Measurements from ENCODE around the gene RPS27A. TPM values are rescaled to one million over a fixed set of nuclear protein-coding genes. Genes with fewer than 3 reads are reported as not detected.
A peak's percentile ranks its signal among the peaks of the same experiment; 100 is the strongest.
"Not testable (repeated sequence)": the region's sequence is repeated elsewhere in the genome, so short reads cannot be mapped to it uniquely, and the experiment has no call there.

The RPS27A gene
- total RNA-seq, 1 donor from 2014 or later: 953 TPM

DNA sequence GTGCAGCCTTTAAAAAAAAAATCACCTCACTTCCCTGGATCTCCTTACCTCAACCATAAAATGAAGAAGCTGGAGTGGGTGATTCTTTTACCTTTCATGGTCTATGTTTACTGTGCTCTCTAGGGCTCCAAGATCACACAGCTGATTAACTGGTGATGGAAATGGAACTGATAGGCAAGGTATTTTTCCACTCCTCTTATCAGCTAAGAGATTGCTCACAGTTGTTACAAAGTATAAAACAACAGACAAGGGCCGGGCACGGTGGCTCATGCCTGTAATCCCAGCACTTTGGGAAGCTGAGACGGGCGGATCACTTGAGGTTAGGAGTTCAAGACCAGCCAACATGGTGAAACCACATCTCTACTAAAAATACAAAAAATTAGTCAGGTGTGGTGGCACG is 14.5 kb downstream of the RPS27A start:
- H3K27ac Mint-ChIP-seq: no peak overlapping the region
- H3K9me3 Mint-ChIP-seq: no peaks in the 10 kb centered on the region
- intact Hi-C loops (cut with micrococcal nuclease): no loop called here

GRCh38 chr2:55252832-55253231 is 20.3 kb downstream of the RPS27A start:
- Mint-ChIP-seq H3K9me3 (no peaks in the 10 kb centered on the region), H3K27me3 (ENCODE audit: insufficient read depth) (no peaks in the 10 kb centered on the region), H3K27ac (no peak overlapping the region), H3K4me3 (no peak overlapping the region), H3K36me3 (ENCODE audit: low read depth) (peaks cover 18% of the 10 kb centered on the region), H3K4me1 (ENCODE audit: low read depth) (no peaks in the 10 kb centered on the region)
- intact Hi-C loops (cut with micrococcal nuclease): no loop called here
- DNase-seq (ENCODE audit: low spot score): no peak

More for the DNA sequence above, 14.5 kb downstream of the RPS27A start:
- no peak for DNase-seq (ENCODE audit: low spot score)
- Mint-ChIP-seq H3K4me3 (no peak overlapping the region), H3K36me3 (ENCODE audit: low read depth) (peaks cover 27% of the 10 kb centered on the region), H3K27me3 (ENCODE audit: insufficient read depth) (no peaks in the 10 kb centered on the region), H3K4me1 (ENCODE audit: low read depth) (no peaks in the 10 kb centered on the region)

- H3K27ac Mint-ChIP-seq; intact Hi-C loops (cut with micrococcal nuclease); DNase-seq (ENCODE audit: low spot score); H3K27me3 Mint-ChIP-seq (ENCODE audit: insufficient read depth); H3K4me1 Mint-ChIP-seq (ENCODE audit: low read depth); H3K4me3 Mint-ChIP-seq; H3K9me3 Mint-ChIP-seq: not testable (repeated sequence)
- H3K36me3 Mint-ChIP-seq (ENCODE audit: low read depth): peaks cover 10% of the 10 kb centered on the region
Observed at GRCh38 chr2:55259586-55259985, 27.1 kb downstream of the RPS27A start.

DNA sequence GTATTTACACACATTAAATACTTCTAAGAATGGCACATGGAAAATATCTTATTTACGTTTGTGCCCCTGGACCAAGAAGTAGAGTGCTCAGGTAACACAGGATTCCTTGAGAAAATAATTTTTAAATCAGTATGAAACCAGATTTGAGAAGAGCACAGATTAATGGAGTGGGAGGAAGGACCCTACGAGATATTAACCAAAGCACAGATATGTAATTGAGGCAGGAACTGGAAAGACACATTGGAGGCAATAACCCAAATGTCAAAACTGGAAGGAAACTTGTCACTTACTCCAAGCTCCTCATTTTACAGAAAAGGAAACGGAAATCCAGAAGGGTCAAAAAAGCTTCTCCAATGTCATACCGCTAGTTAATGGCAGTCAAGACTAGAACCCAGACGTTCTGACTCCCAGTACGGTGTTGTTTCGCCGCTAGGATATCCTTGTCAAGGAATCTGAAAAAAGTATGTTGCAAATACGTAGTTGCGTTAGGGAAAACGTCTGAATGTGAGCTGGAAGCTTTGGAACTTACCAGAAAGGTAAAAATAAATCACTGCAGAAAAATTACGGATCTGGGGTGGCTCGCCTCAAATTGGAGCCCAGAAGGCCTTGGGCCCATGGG is 35.9 kb downstream of the RPS27A start:
- intact Hi-C loops (cut with micrococcal nuclease): loop anchor here (2.0 kb wide), 2 partner anchors 46 to 252 kb away; no protein-coding TSS in a partner anchor
- H3K4me1 Mint-ChIP-seq (ENCODE audit: low read depth): peaks cover 14% of the 10 kb centered on the region
- H3K27ac Mint-ChIP-seq: peak overlapping the region; percentile 85
- no peak for DNase-seq (ENCODE audit: low spot score)
- no peaks in the 10 kb centered on the region for H3K9me3 Mint-ChIP-seq
- peak overlapping the region; percentile 93 for H3K4me3 Mint-ChIP-seq
- H3K27me3 Mint-ChIP-seq (ENCODE audit: insufficient read depth): no peaks in the 10 kb centered on the region
- peaks cover 4% of the 10 kb centered on the region for H3K36me3 Mint-ChIP-seq (ENCODE audit: low read depth)

DNA sequence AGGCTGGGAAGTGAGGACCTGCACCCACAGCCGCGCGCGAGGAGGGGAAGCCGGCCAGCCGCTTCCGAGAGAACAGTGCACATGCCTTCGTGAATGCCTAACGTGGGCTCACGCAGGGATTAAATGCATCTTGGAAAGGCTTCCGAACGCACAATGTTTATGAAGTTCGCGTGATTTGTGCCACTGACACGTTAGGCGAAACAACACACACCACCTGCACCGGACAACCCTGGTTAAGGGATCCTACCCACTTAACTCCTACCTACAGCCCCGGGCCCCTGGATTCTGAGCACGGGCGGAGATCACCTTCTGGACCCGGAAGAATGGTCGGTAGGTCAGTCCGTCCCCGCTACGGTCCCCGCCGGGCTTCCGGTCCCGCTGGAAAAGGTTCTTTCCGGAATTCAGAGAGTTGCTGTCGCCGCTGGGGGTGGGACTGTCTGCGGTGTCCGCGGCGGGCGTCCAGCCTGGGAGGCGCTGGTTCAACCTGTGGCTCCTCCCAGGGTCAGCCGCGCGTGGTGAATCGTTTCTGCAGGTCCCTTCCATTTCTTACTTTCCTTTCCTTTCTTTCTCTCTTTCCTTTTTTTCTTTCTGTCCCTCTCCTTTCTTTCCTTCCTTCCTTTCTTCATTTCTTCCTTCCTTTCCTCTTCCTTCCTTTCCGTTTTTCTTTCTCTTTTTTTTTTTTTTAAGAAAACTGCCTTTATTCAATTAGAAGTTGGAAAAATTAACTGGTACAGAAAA is 36.6 kb downstream of the RPS27A start, which contains the start of gene MTIF2:
Gene MTIF2 (minus strand): TSS at position 325 of the 738 bp plus-strand sequence. CDS start 5,373 bp downstream, outside the sequence.
- Mint-ChIP-seq H3K27ac (peak within 1 kb of the TSS; percentile 85), H3K9me3 (no peaks in the 10 kb centered on the region), H3K4me3 (peak within 1 kb of the TSS; percentile 93), H3K4me1 (ENCODE audit: low read depth) (peaks cover 14% of the 10 kb centered on the region), H3K36me3 (ENCODE audit: low read depth) (peaks cover 4% of the 10 kb centered on the region), H3K27me3 (ENCODE audit: insufficient read depth) (no peaks in the 10 kb centered on the region)
- intact Hi-C loops (cut with micrococcal nuclease): loop anchor here (1.0 to 2.0 kb wide), 9 partner anchors 13 to 348 kb away; partner anchors contain the start of genes CCDC88A, CLHC1, PPP4R3B and RPS27A
- DNase-seq (ENCODE audit: low spot score): peak; percentile 87

GRCh38 chr2:55269645-55269990 is 37.1 kb downstream of the RPS27A start:
- Mint-ChIP-seq H3K4me1 (ENCODE audit: low read depth) (peaks cover 14% of the 10 kb centered on the region), H3K27ac (peak overlapping the region; percentile 85), H3K4me3 (peak overlapping the region; percentile 93), H3K9me3 (no peaks in the 10 kb centered on the region), H3K27me3 (ENCODE audit: insufficient read depth) (no peaks in the 10 kb centered on the region), H3K36me3 (ENCODE audit: low read depth) (peaks cover 2% of the 10 kb centered on the region)
- intact Hi-C loops (cut with micrococcal nuclease): loop anchor here (1.0 to 2.0 kb wide), 9 partner anchors 13 to 348 kb away; partner anchors contain the start of genes CCDC88A, CLHC1, PPP4R3B and RPS27A
- DNase-seq (ENCODE audit: low spot score): no peak

GRCh38 chr2:55274346-55274745 is 41.9 kb downstream of the RPS27A start:
- H3K4me1 Mint-ChIP-seq (ENCODE audit: low read depth): peaks cover 14% of the 10 kb centered on the region
- H3K9me3 Mint-ChIP-seq; H3K4me3 Mint-ChIP-seq; H3K36me3 Mint-ChIP-seq (ENCODE audit: low read depth); DNase-seq (ENCODE audit: low spot score); H3K27ac Mint-ChIP-seq; H3K27me3 Mint-ChIP-seq (ENCODE audit: insufficient read depth); intact Hi-C loops (cut with micrococcal nuclease): not testable (repeated sequence)

GRCh38 chr2:55277310-55277709 is 44.8 kb downstream of the RPS27A start:
- H3K27me3 Mint-ChIP-seq (ENCODE audit: insufficient read depth): peaks cover 2% of the 10 kb centered on the region
- intact Hi-C loops (cut with micrococcal nuclease): no loop called here
- DNase-seq (ENCODE audit: low spot score): no peak
- no peaks in the 10 kb centered on the region for H3K9me3 Mint-ChIP-seq
- H3K36me3 Mint-ChIP-seq (ENCODE audit: low read depth): no peaks in the 10 kb centered on the region
- H3K4me3 Mint-ChIP-seq: no peak overlapping the region
- H3K4me1 Mint-ChIP-seq (ENCODE audit: low read depth): no peaks in the 10 kb centered on the region
- no peak overlapping the region for H3K27ac Mint-ChIP-seq

DNA sequence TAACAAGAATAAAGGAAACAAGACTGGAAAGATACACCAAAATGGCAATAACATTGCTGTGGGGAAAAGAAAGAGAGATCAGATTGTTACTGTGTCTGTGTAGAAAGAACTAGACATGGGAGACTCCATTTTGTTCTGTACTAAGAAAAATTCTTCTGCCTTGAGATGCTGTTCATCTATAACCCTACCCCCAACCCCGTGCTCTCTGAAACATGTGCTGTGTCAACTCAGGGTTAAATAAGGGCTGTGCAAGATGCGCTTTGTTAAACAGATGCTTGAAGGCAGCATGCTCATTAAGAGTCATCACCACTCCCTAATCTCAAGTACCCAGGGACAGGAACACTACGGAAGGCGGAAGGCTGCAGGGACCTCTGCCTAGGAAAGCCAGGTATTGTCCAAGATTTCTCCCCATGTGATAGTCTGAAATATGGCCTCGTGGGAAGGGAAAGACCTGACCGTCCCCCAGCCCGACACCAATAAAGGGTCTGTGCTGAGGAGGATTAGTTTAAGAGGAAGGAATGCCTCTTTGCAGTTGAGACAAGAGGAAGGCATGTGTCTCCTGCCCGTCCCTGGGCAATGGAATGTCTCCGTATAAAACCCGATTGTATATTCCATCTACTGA is 46.8 kb downstream of the RPS27A start:
- H3K27ac Mint-ChIP-seq; H3K4me3 Mint-ChIP-seq; intact Hi-C loops (cut with micrococcal nuclease); H3K27me3 Mint-ChIP-seq (ENCODE audit: insufficient read depth); H3K9me3 Mint-ChIP-seq; DNase-seq (ENCODE audit: low spot score); H3K36me3 Mint-ChIP-seq (ENCODE audit: low read depth): not testable (repeated sequence)
- peaks cover 12% of the 10 kb centered on the region for H3K4me1 Mint-ChIP-seq (ENCODE audit: low read depth)

GRCh38 chr2:55279859-55280424 is 47.5 kb downstream of the RPS27A start:
- H3K4me3 Mint-ChIP-seq; H3K9me3 Mint-ChIP-seq; H3K27me3 Mint-ChIP-seq (ENCODE audit: insufficient read depth); DNase-seq (ENCODE audit: low spot score); H3K27ac Mint-ChIP-seq; H3K36me3 Mint-ChIP-seq (ENCODE audit: low read depth): not testable (repeated sequence)
- peaks cover 12% of the 10 kb centered on the region for H3K4me1 Mint-ChIP-seq (ENCODE audit: low read depth)
- intact Hi-C loops (cut with micrococcal nuclease): loop anchor here (5.0 kb wide), 2 partner anchors 337 to 412 kb away; partner anchors contain the start of genes PNPT1 and PPP4R3B

GRCh38 chr2:55280851-55281546 is 48.5 kb downstream of the RPS27A start:
- peak overlapping the region; percentile 59 for H3K4me3 Mint-ChIP-seq
- not testable (repeated sequence) for H3K36me3 Mint-ChIP-seq (ENCODE audit: low read depth)

More at GRCh38 chr2:55280851-55281546, 48.5 kb downstream of the RPS27A start:
- peak overlapping the region; percentile 44 for H3K27ac Mint-ChIP-seq
- peaks cover 12% of the 10 kb centered on the region for H3K4me1 Mint-ChIP-seq (ENCODE audit: low read depth)
- intact Hi-C loops (cut with micrococcal nuclease): loop anchor here (5.0 kb wide), 2 partner anchors 336 to 411 kb away; partner anchors contain the start of genes PNPT1 and PPP4R3B
- not testable (repeated sequence) for H3K9me3 Mint-ChIP-seq; DNase-seq (ENCODE audit: low spot score); H3K27me3 Mint-ChIP-seq (ENCODE audit: insufficient read depth)

Measured in activated T-helper 1 cell treated with anti-CD3 and anti-CD28 coated beads, Interleukin-12 subunit alpha, Interleukin-12 subunit beta, Interleukin-2, Interleukin-4 antibody, amounts not matched to agents 30 ng/mL and 10 ng/mL and 1 ng/mL, durations not matched to agents 14 hours and 24 hours and 36 hours (primary cell).